Chondrocyte (in vitro differentiated cells): Measurements from ENCODE around the gene FAAP20. TPM values are rescaled to one million over a fixed set of nuclear protein-coding genes. Genes with fewer than 3 reads are reported as not detected.

Experiments used
- DNase-seq: peaks from one replicate; pipeline ENCODE4 v3.0.0; 2021; ENCODE audit warnings: mixed read lengths, low spot score
- H3K27ac Mint-ChIP-seq: one replicate; pipeline ENCODE4 v1.8.0; 2021; ENCODE audit warnings: mild to moderate bottlenecking, moderate library complexity, mixed read lengths; ENCODE audit not compliant: unreplicated experiment
- H3K27me3 Mint-ChIP-seq: 2 replicates; pipeline ENCODE4 v1.8.0; 2021; ENCODE audit warnings: low read depth, mixed read lengths
- H3K36me3 Mint-ChIP-seq: 2 replicates; pipeline ENCODE4 v1.8.0; 2021; ENCODE audit warnings: low read depth, mixed read lengths
- H3K4me1 Mint-ChIP-seq: 2 replicates; pipeline ENCODE4 v1.8.0; 2021; ENCODE audit warnings: low read depth, mild to moderate bottlenecking, mixed read lengths
- H3K4me3 Mint-ChIP-seq: one replicate; pipeline ENCODE4 v1.8.0; 2021; ENCODE audit warnings: mild to moderate bottlenecking, moderate library complexity, mixed read lengths; ENCODE audit not compliant: unreplicated experiment
- H3K9me3 Mint-ChIP-seq: 2 replicates; pipeline ENCODE4 v1.8.0; 2021; ENCODE audit warnings: low read depth, mixed read lengths
- CTCF ChIP-seq: fragments of 200-600 bp; sonication (generic); IDR thresholded peaks from 2 replicates; pipeline ENCODE4 v1.5.0; 2021; ENCODE audit warnings: antibody characterized with exemption, mild to moderate bottlenecking, moderate library complexity
- total RNA-seq: library from RNA; stranded (reverse); gene quantifications from 3 replicates; pipeline ENCODE4 v1.2.1, GENCODE V29; 2021

Gene FAAP20
- total RNA-seq, 1 donor from 2014 or later = 69.2 TPM

DNA sequence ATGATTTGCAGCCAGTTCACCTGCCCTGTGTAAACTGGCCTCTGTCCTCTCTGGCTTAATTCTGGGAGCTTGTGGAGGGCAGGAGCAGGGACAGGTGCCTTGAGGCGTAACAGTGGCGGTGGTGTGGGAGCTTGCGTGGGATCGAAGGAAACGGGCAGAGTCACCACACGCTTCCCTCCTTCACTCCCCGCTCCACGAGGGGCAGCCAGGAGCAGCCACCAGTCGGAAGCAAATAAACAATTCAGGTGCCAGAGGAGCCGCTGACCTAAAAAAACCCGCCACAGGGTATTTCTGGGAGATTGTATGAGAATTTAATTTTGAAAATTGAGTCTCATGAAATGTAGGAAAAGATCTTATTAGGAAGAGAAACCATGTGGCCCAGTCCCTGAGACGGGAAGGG, 26.0 kb downstream of the FAAP20 start:
- TF ChIP-seq CTCF = no peak
- H3K4me3 Mint-ChIP-seq = no peak overlapping the region
- no peak for DNase-seq
- H3K27me3 Mint-ChIP-seq = peaks cover 3% of the 10 kb centered on the region
- H3K36me3 Mint-ChIP-seq = peaks cover 1% of the 10 kb centered on the region
- peaks cover 5% of the 10 kb centered on the region for H3K9me3 Mint-ChIP-seq
- H3K27ac Mint-ChIP-seq = no peak overlapping the region
- no peaks in the 10 kb centered on the region for H3K4me1 Mint-ChIP-seq

DNA sequence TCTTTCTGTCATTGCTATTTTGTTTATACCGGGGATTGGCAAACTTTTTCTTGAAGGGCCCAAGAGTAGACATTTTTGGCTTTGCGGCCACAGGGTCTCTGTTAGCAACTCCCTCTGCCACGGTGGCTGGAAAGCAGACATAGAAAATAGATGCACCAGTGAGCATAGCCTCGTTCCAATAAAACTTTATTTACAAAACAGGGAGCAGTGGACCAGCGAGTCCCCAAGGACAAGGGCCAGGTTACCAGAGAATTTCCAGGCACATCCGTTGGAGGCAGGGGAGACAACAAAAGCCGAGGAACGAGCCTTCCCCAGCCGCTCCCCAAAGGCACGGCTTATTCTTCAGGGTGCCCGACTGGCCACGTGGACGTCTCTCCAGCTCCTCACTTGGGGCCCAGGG, 26.5 kb downstream of the FAAP20 start:
- Mint-ChIP-seq H3K36me3 (peaks cover 1% of the 10 kb centered on the region), H3K27ac (no peak overlapping the region), H3K4me3 (no peak overlapping the region), H3K27me3 (peaks cover 3% of the 10 kb centered on the region), H3K4me1 (no peaks in the 10 kb centered on the region), H3K9me3 (peaks cover 5% of the 10 kb centered on the region)
- DNase-seq = no peak
- no peak for TF ChIP-seq CTCF

DNA sequence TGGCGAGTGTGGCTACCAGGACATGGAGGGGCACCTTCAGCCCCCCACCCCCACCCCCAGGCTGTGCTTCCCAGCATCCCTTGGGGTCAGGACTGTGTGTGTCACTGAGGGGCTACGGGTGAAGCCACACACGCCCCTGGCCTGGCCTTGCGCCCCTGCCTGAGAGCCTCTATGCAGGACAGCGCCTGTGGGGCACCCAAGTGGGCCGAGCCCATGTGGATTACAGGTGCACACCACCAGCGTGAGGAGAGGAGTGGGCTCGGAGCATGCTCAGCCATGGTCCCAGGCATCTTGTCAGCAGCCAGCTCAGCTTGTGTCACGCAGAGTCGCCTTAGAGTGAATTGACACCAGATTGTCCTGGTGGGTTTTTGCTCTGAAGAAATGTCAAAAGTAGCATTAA, 27.9 kb downstream of the FAAP20 start:
- Mint-ChIP-seq H3K27ac (no peak overlapping the region), H3K4me3 (no peak overlapping the region), H3K9me3 (peaks cover 5% of the 10 kb centered on the region), H3K27me3 (peaks cover 3% of the 10 kb centered on the region), H3K36me3 (peaks cover 1% of the 10 kb centered on the region), H3K4me1 (no peaks in the 10 kb centered on the region)
- no peak for TF ChIP-seq CTCF
- no peak for DNase-seq

DNA sequence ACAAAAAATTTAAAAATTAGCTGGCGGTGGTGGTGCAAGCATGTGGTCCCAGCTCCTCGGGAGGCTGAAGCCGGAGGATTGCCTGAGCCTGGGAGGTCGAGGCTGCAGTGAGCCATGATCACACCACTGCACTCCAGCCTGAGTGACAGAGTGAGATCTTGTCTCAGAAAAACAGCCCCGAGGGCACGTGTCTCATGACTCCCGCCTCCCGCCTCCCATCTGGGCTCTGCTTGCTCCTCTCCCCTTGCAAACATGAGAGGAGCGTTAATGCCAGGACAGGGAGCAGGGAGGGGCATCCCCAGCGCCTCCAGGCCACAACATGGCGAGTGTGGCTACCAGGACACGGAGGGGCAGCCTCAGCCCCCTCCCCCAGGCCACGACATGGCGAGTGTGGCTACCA, 28.3 kb downstream of the FAAP20 start:
- TF ChIP-seq CTCF = no peak
- no peak overlapping the region for H3K4me3 Mint-ChIP-seq
- no peak for DNase-seq
- H3K27me3 Mint-ChIP-seq = peaks cover 3% of the 10 kb centered on the region
- H3K4me1 Mint-ChIP-seq = no peaks in the 10 kb centered on the region
- peaks cover 5% of the 10 kb centered on the region for H3K9me3 Mint-ChIP-seq
- no peak overlapping the region for H3K27ac Mint-ChIP-seq
- peaks cover 1% of the 10 kb centered on the region for H3K36me3 Mint-ChIP-seq

DNA sequence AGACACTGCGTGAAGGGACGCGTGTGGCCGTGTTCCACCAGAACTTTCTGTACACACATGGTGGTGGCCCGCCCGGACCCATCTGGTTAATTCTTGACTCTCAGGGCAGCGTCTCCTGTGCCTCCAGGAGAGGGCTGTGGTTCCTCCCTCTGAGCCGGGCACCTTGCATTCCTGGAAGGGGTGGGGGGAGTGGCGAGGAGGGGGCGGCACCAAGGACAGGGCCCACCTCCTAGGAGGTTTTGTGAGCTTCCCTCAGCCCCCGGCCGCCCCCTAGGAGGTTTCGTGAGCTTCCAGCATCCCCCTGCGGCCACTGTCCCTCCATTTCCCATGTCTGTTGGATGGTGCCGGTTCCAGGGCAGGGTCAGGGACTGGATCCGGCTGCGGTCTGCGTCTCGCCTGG, 28.9 kb downstream of the FAAP20 start:
- Mint-ChIP-seq H3K36me3 (peaks cover 1% of the 10 kb centered on the region), H3K4me3 (no peak overlapping the region), H3K27ac (no peak overlapping the region), H3K27me3 (peaks cover 3% of the 10 kb centered on the region), H3K9me3 (peaks cover 5% of the 10 kb centered on the region), H3K4me1 (no peaks in the 10 kb centered on the region)
- no peak for TF ChIP-seq CTCF
- no peak for DNase-seq
